C4-2B (cell line): ENCODE measurements around the gene PAGR1.
A peak's percentile ranks its signal among the peaks of the same experiment; 100 is the strongest.
"Not testable (repeated sequence)": the region's sequence is repeated elsewhere in the genome, so short reads cannot be mapped to it uniquely, and the experiment has no call there.

Source experiments
- H3K27ac ChIP-seq: fragments of 450-650 bp; 2 replicates; pipeline ENCODE4 v1.5.1; 2017
- ZFX ChIP-seq: fragments of 450-650 bp; IDR thresholded peaks from 2 replicates; pipeline ENCODE4 v1.6.1; 2017
- TF ChIP-seq, protein P1 (sequence below): fragments of 450-650 bp; conservative IDR thresholded peaks from 2 replicates; pipeline ENCODE4 v1.5.1; 2017; ENCODE audit warnings: mild to moderate bottlenecking

PAGR1 gene

DNA sequence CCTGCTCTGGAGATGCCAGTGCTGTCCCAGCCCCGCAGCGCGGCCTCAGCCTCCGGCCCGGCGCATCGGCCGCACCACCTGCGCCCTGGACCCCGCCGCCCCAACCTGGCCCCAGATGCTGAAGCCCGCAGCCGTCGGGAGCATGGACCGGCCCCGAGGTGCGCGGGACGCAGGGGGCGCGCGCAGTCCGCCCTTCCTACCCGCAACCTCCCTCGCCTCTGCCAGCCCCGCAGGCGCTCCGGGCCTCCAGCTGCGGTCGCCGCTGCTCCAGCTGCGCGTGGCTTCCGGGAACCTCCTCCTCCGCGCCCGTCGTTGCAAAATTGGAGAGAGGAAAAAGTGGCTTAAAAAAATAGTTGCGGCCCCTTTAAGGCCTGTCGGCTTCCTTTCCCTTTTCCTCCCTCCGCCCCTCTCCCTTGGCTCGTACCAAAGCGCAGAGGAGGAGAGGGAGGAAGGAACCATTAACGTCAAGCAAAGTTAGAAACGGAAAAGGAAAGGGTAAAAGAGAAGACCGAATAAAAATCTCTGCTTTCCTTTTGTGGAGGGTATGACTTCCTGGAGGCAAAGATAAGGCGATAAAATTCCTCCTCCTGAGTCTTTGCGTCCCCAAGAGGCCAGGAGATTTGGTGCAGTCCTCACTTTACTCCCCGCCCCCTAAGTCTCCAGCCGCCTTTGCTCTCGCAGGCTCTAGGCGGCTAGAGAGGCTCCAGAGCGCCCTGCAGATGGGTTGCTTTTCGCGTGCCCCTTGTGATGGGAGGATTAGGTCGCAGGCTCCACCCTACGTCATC, 47.1 kb downstream of the PAGR1 start, which contains the start of gene CDIPT:
Gene CDIPT, minus strand, starts transcription at position 343 of the 785 bp plus-strand sequence. CDS start 369 bp downstream, outside the sequence.
- TF ChIP-seq ZFX, result peak; percentile 47; the same call in 1 of the 2 replicates
- TF ChIP-seq, protein P1, sequence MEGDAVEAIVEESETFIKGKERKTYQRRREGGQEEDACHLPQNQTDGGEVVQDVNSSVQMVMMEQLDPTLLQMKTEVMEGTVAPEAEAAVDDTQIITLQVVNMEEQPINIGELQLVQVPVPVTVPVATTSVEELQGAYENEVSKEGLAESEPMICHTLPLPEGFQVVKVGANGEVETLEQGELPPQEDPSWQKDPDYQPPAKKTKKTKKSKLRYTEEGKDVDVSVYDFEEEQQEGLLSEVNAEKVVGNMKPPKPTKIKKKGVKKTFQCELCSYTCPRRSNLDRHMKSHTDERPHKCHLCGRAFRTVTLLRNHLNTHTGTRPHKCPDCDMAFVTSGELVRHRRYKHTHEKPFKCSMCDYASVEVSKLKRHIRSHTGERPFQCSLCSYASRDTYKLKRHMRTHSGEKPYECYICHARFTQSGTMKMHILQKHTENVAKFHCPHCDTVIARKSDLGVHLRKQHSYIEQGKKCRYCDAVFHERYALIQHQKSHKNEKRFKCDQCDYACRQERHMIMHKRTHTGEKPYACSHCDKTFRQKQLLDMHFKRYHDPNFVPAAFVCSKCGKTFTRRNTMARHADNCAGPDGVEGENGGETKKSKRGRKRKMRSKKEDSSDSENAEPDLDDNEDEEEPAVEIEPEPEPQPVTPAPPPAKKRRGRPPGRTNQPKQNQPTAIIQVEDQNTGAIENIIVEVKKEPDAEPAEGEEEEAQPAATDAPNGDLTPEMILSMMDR, result peak; percentile 87
- peak within 1 kb of the TSS; percentile 86 for H3K27ac ChIP-seq

DNA sequence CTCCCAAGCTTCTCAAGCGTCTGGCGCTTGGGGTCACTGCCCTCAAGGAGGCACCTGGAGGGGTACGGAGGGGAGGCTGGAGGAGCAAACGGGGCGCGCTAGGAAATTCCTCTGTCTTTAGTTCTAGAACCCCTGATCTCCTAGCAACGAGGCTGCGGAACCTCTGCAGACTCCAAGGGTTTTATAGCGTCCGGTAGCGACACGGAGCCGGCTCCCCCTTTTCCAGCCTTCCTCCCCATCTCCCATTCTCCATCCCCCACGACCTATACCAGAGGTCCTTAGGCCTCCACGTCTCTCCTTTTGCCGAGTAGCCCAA, 47.7 kb downstream of the PAGR1 start:
- H3K27ac ChIP-seq, result peak overlapping the region; percentile 86

DNA sequence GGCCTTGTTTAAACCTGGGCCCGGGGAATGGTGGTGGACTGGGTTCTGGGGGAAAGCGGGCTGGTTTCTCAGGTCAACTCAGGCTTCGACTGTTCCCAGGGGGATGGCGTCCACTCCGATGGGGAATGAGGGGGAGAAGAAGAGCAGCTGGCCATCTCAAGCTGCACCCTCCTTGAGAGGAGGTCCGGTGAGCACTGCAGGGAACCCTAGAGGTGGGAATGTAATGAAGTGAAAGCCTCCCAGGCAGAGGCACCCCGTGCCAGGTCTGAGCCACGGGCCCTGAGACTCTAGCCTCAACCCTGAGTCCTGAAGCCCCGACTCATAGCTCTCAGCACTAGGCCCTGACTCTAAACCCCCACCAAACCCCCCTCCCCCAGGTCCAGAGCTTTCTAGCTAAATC, 48.3 kb downstream of the PAGR1 start:
- no peak for TF ChIP-seq ZFX
- TF ChIP-seq, protein P1, result no peak
- H3K27ac ChIP-seq, result peak overlapping the region; percentile 86; the same call in 1 of the 2 replicates

More for the DNA sequence above, 47.7 kb downstream of the PAGR1 start:
- TF ChIP-seq, protein P1, result peak; percentile 40; the same call in 1 of the 2 replicates
- no peak for TF ChIP-seq ZFX

DNA sequence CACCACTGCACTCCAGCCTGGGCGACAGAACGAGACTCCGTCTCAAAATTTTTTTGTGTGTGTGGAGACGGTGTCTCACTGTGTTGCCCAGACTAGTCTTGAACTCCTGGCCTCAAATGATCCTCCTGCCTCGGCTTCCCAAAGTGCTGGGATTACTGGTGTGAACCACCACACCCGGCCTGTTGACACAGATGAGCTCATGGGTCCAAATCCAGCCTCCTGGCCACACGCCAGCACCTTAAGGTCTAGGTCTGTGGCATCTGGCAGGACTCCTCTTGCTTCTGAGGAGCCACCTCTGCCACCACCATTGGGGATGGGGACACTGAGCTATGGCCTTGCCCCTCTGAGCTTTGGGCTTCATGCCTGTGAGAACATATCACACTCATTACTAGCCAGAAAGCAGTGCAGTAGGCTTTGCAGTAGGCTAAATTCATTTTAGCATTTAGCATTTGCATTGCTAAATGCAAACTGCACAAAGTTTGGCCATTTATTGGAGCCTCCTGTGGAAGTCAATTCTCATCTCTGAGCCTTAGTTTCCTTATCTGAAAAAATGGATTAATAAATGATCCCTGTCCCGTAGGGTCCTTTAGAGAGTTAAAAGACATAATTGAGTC, 52.6 kb downstream of the PAGR1 start:
- TF ChIP-seq, protein P1, result no peak
- no peak for TF ChIP-seq ZFX
- H3K27ac ChIP-seq, result no peak overlapping the region

DNA sequence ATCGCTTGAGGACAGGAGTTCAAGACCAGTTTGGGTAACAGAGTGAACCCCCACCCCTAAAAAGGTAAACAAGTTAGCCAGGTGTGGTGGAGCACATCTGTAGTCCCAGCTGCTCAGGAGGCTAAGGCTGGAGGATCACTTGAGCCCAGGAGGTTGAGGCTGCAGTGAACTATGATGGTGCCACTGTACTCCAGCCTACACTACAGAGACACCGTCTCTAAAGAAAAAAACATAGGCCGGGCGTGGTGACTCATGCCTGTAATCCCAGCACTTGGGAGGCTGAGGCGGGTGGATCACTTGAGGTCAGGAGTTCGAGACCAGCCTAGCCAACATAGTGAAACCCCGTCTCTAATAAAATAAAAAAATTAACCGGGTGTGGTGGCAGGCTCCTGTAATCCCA, 53.1 kb downstream of the PAGR1 start:
- H3K27ac ChIP-seq, result not testable (repeated sequence)
